ENCODE results near the gene CALN1. TPM values are rescaled to one million over a fixed set of nuclear protein-coding genes. Genes with fewer than 3 reads are reported as not detected.

The CALN1 gene
- total RNA-seq, 4 donors from 2014 or later, result under 0.01 to 1.2 (median 0.22) TPM; not detected in 1

DNA sequence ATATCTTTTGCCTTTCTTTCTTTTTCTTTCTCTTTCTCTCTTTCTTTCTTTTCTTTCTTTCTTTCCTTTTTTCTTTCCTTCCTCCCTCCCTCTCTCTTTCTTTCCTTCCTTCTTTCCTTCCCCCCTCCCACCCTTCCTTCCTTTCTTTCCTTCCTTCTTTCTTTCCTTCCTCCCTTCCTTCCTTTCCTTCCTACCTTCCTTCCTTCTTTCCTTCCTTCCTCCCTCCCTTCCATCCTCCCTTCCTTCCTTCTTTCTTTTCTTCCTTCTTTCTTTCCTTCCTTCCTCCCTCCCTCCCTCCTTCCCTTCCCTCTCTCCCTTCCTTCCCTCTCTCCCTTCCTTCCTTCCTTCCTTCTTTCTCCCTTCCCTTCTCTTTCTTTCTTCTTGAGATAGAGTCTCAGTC lies 25.5 kb upstream of the CALN1 start:
- TF ChIP-seq EP300 (IDR thresholded peaks at IDR 0.05) (no peak), POLR2A (IDR thresholded peaks at IDR 0.05) (no peak)
- TF ChIP-seq, protein P1, sequence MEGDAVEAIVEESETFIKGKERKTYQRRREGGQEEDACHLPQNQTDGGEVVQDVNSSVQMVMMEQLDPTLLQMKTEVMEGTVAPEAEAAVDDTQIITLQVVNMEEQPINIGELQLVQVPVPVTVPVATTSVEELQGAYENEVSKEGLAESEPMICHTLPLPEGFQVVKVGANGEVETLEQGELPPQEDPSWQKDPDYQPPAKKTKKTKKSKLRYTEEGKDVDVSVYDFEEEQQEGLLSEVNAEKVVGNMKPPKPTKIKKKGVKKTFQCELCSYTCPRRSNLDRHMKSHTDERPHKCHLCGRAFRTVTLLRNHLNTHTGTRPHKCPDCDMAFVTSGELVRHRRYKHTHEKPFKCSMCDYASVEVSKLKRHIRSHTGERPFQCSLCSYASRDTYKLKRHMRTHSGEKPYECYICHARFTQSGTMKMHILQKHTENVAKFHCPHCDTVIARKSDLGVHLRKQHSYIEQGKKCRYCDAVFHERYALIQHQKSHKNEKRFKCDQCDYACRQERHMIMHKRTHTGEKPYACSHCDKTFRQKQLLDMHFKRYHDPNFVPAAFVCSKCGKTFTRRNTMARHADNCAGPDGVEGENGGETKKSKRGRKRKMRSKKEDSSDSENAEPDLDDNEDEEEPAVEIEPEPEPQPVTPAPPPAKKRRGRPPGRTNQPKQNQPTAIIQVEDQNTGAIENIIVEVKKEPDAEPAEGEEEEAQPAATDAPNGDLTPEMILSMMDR (IDR thresholded peaks at IDR 0.05), result no peak
- H3K4me1 ChIP-seq, result no peaks in the 10 kb centered on the region
- H3K4me3 ChIP-seq, result no peak overlapping the region
- no peak for DNase-seq (ENCODE audit: low spot score in 2 of 2)
- H3K27ac ChIP-seq, result no peak overlapping the region
- H3K9me3 ChIP-seq, result peaks cover 0 to 4% (median 0%) of the 10 kb centered on the region in 4 donors
- no peaks in the 10 kb centered on the region for H3K36me3 ChIP-seq
- H3K27me3 ChIP-seq, result no peaks in the 10 kb centered on the region

DNA sequence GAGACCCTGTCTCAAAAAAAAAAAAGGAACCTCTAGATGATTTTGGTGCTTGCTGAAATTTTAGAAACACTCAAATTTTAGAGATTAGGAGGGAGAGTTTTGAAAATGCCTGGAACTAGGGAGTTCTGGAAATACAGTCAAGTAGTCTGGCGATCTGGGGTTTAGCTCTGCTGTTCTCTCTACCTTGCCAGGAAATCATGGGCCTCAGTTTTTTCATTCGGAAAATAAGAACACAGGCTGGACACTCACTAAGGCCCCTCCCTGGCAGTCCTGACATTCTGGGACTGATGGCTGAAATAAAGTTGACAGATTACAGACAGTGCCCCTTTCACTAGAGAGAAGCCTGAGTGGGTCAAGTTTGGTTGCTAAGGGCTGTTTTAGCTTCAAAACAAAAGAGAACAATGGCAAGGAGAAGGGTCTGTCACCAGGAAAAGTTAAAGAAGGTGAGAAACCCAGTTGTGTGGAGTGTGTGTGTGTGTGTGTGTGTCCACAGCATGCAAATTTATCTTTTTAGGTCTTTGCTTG lies 25.0 kb upstream of the CALN1 start:
- WGBS, 2 donors, result 62 to 88% methylated on average over 2 of the region's 2 CpGs
- no peak for DNase-seq (ENCODE audit: low spot score in 2 of 2)
- H3K36me3 ChIP-seq, result no peaks in the 10 kb centered on the region
- no peak overlapping the region for H3K4me3 ChIP-seq
- no peaks in the 10 kb centered on the region for H3K4me1 ChIP-seq
- TF ChIP-seq EP300 (IDR thresholded peaks at IDR 0.05), result no peak
- TF ChIP-seq, protein P1 (IDR thresholded peaks at IDR 0.05), result no peak
- no peak for TF ChIP-seq POLR2A (IDR thresholded peaks at IDR 0.05)
- peaks cover 0 to 4% (median 0%) of the 10 kb centered on the region in 4 donors for H3K9me3 ChIP-seq
- H3K27me3 ChIP-seq, result no peaks in the 10 kb centered on the region
- H3K27ac ChIP-seq, result no peak overlapping the region

DNA sequence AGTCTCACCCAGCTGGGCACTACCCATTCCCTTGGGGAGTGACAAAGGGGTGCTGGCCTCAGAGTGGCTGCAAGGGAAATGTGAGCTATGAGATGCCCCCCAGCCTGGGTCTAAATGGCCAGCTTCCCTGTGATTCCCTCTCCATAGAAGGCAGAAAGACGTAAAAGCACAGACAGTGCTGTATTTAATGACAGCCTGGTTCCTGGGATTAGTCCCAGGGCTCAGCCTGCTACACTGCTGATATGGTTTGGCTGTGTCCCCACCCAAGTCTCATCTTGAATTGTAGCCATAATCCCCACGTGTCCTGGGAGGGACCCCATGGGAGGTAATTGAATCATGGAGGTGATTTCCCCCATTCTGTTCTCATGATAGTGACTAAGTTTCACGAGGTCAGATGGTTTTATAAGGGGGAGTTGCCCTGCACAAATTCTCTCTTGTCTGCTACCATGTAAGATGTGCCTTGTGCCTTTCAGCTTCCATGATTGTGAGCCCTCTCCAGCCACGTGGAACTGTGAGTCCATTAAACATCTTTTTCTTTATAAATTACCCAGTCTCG lies 23.9 kb upstream of the CALN1 start:
- 42 to 53% methylated on average over 5 of the region's 5 CpGs for WGBS, 2 donors
- TF ChIP-seq, protein P1 (IDR thresholded peaks at IDR 0.05), result no peak
- TF ChIP-seq POLR2A (IDR thresholded peaks at IDR 0.05), result no peak
- no peak for TF ChIP-seq EP300 (IDR thresholded peaks at IDR 0.05)

DNA sequence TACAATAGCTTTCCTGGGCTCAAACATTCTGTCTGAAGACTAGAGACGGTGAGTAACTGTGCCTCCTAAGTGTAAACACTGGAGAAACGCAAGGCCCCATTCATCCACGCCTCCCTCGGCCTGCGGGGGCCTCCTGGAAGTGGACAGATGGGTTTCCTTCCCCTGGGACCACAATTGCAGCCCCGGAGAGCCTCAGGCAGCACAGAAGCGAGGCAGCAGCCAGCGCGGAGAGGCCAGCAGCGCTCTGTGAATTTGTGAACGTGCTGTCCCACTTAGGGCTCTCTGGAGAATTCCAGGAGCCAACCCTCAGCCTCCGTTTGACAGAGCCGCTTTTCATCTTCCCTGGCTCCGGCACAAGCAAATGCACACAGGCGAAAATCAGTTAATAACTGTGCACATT lies 23.2 kb upstream of the CALN1 start:
- WGBS, 2 donors, result 19 to 25% methylated on average over 15 of the region's 15 CpGs
- TF ChIP-seq EP300 (IDR thresholded peaks at IDR 0.05) (no peak), POLR2A (IDR thresholded peaks at IDR 0.05) (no peak)
- TF ChIP-seq, protein P1 (IDR thresholded peaks at IDR 0.05), result no peak
- Histone ChIP-seq H3K36me3 (no peaks in the 10 kb centered on the region), H3K27me3 (no peaks in the 10 kb centered on the region), H3K9me3 (peaks cover 0 to 4% (median 0%) of the 10 kb centered on the region in 4 donors), H3K4me3 (no peak overlapping the region), H3K27ac (no peak overlapping the region), H3K4me1 (no peaks in the 10 kb centered on the region)
- DNase-seq (ENCODE audit: low spot score in 2 of 2), result no peak

More for the DNA sequence above, 23.9 kb upstream of the CALN1 start:
- Histone ChIP-seq H3K27ac (no peak overlapping the region), H3K9me3 (peaks cover 0 to 4% (median 0%) of the 10 kb centered on the region in 4 donors), H3K4me3 (no peak overlapping the region), H3K36me3 (no peaks in the 10 kb centered on the region), H3K4me1 (no peaks in the 10 kb centered on the region), H3K27me3 (no peaks in the 10 kb centered on the region)
- peak in 1 of 2 donors; percentile 15 for DNase-seq (ENCODE audit: low spot score in 2 of 2)

DNA sequence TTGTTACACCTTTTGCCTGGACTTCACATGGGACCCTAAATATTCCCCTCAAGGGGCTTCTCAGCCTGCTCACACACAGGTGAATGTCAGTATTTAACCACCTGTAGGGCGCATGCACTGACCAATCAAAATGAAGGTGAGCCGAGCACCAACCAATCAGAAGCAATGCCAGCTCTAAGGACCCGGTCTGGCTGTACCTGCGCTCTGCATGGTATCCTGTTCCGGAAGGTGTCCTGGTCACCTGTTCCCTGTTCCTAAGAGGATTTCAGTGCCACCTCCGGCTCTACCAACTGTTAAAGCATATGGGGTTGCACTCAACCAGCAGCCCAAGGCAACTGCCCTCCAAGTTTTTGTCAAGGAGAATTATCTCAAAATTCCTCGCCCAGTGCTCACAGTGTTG lies 18.4 kb upstream of the CALN1 start:
- no peak overlapping the region for H3K27ac ChIP-seq
- WGBS, 2 donors, result 73 to 77% methylated on average over 7 of the region's 7 CpGs
- no peaks in the 10 kb centered on the region for H3K27me3 ChIP-seq
- H3K9me3 ChIP-seq, result no peaks in the 10 kb centered on the region
- no peak for DNase-seq (ENCODE audit: low spot score in 2 of 2)
- no peak overlapping the region for H3K4me3 ChIP-seq
- H3K36me3 ChIP-seq, result no peaks in the 10 kb centered on the region
- TF ChIP-seq, protein P1 (IDR thresholded peaks at IDR 0.05), result no peak
- TF ChIP-seq POLR2A (IDR thresholded peaks at IDR 0.05) (no peak), EP300 (IDR thresholded peaks at IDR 0.05) (no peak)
- no peaks in the 10 kb centered on the region for H3K4me1 ChIP-seq
